ENCODE data around the gene HSD17B2. TPM values are rescaled to one million over a fixed set of nuclear protein-coding genes. Genes with fewer than 3 reads are reported as not detected.

HSD17B2 gene
- polyA plus RNA-seq, 1 experiment = 0.60 TPM

- Histone ChIP-seq H3K36me3 (ENCODE audit: control insufficient read depth, insufficient read depth, low read length) (no peaks in the 10 kb centered on the region), H3K27me3 (ENCODE audit: control insufficient read depth, insufficient read depth, low read length) (peaks cover 5% of the 10 kb centered on the region), H3K4me3 (ENCODE audit: low read depth, low read length) (no peak overlapping the region)
- no peak for TF ChIP-seq CTCF (IDR thresholded peaks at IDR 0.05; ENCODE audit: insufficient read depth, low read depth, low read length)
- CTCF ChIA-PET = interaction anchor here (1.3 to 1.5 kb wide), 2 partner anchors 9 to 13 kb away, joined by 3 to 4 read pairs; no protein-coding TSS in a partner anchor
- POLR2A ChIA-PET = no interaction called here
- DNase-seq (ENCODE audit: low read depth) = no peak
Measured at GRCh38 chr16:82046541-82046940, 11.5 kb downstream of the HSD17B2 start.

GRCh38 chr16:82046941-82047340 lies 11.9 kb downstream of the HSD17B2 start:
- no peak for TF ChIP-seq CTCF (IDR thresholded peaks at IDR 0.05; ENCODE audit: insufficient read depth, low read depth, low read length)
- DNase-seq (ENCODE audit: low read depth) = no peak
- CTCF ChIA-PET = interaction anchor here (1.5 kb wide), 1 partner anchor 13 kb away, joined by 4 read pairs; no protein-coding TSS in a partner anchor
- H3K4me3 ChIP-seq (ENCODE audit: low read depth, low read length) = no peak overlapping the region
- H3K27me3 ChIP-seq (ENCODE audit: control insufficient read depth, insufficient read depth, low read length) = peaks cover 5% of the 10 kb centered on the region
- POLR2A ChIA-PET = no interaction called here
- no peaks in the 10 kb centered on the region for H3K36me3 ChIP-seq (ENCODE audit: control insufficient read depth, insufficient read depth, low read length)

GRCh38 chr16:82047374-82047773 lies 12.3 kb downstream of the HSD17B2 start:
- ChIA-PET POLR2A (no interaction called here), CTCF (interaction anchor here (1.5 kb wide), 1 partner anchor 12 kb away, joined by 4 read pairs; no protein-coding TSS in a partner anchor)
- no peaks in the 10 kb centered on the region for H3K36me3 ChIP-seq (ENCODE audit: control insufficient read depth, insufficient read depth, low read length)
- TF ChIP-seq CTCF (IDR thresholded peaks at IDR 0.05; ENCODE audit: insufficient read depth, low read depth, low read length) = no peak
- H3K4me3 ChIP-seq (ENCODE audit: low read depth, low read length) = no peak overlapping the region
- no peak for DNase-seq (ENCODE audit: low read depth)
- peaks cover 7% of the 10 kb centered on the region for H3K27me3 ChIP-seq (ENCODE audit: control insufficient read depth, insufficient read depth, low read length)

- POLR2A ChIA-PET = no interaction called here
- TF ChIP-seq CTCF (IDR thresholded peaks at IDR 0.05; ENCODE audit: insufficient read depth, low read depth, low read length) = no peak
- no peak overlapping the region for H3K4me3 ChIP-seq (ENCODE audit: low read depth, low read length)
- DNase-seq (ENCODE audit: low read depth) = no peak
- CTCF ChIA-PET = interaction anchor here (0.8 to 1.5 kb wide), 3 partner anchors 12 to 161 kb away, joined by 3 to 4 read pairs (median 4); no protein-coding TSS in a partner anchor
- H3K36me3 ChIP-seq (ENCODE audit: control insufficient read depth, insufficient read depth, low read length) = no peaks in the 10 kb centered on the region
- H3K27me3 ChIP-seq (ENCODE audit: control insufficient read depth, insufficient read depth, low read length) = peaks cover 7% of the 10 kb centered on the region
Measured at GRCh38 chr16:82047787-82048186, 12.7 kb downstream of the HSD17B2 start.

- Histone ChIP-seq H3K27me3 (ENCODE audit: control insufficient read depth, insufficient read depth, low read length) (peaks cover 7% of the 10 kb centered on the region), H3K36me3 (ENCODE audit: control insufficient read depth, insufficient read depth, low read length) (no peaks in the 10 kb centered on the region), H3K4me3 (ENCODE audit: low read depth, low read length) (no peak overlapping the region)
- ChIA-PET POLR2A (no interaction called here), CTCF (interaction anchor here (0.9 kb wide), 1 partner anchor 11 kb away, joined by 3 read pairs; no protein-coding TSS in a partner anchor)
- TF ChIP-seq CTCF (IDR thresholded peaks at IDR 0.05; ENCODE audit: insufficient read depth, low read depth, low read length) = no peak
- DNase-seq (ENCODE audit: low read depth) = no peak
Measured at GRCh38 chr16:82049484-82049883, 14.4 kb downstream of the HSD17B2 start.

Data from BJ (cell line).